Activated CD4-positive, alpha-beta memory T cell treated with anti-CD3 and anti-CD28 coated beads, Interleukin-2, amount 10 ng/mL, durations not matched to agents 7 days and 5 days (primary cell): ENCODE data around the gene SPTLC1. TPM values are rescaled to one million over a fixed set of nuclear protein-coding genes. Genes with fewer than 3 reads are reported as not detected.
"Not testable (repeated sequence)": the region's sequence is repeated elsewhere in the genome, so short reads cannot be mapped to it uniquely, and the experiment has no call there.

ENCODE experiments used
- CTCF ChIA-PET: fragments of 350-600 bp; sonication (Branson Sonifier 250); formaldehyde crosslinking; loops from one replicate; lab custom pipeline; 2021; ENCODE audit warnings: antibody characterized with exemption, inconsistent platforms; lab: Charles Lee
- POLR2A ChIA-PET: fragments of 350-600 bp; sonication (Branson Sonifier 250); formaldehyde crosslinking; loops from one replicate; lab custom pipeline; 2021; ENCODE audit warnings: antibody characterized with exemption; lab: Charles Lee
- DNase-seq: peaks from one replicate; pipeline ENCODE4 v3.0.0-alpha.2; 2020
- H3K27ac Mint-ChIP-seq: one replicate; pipeline ENCODE4 v1.8.0; 2021; ENCODE audit warnings: mild to moderate bottlenecking, mixed read lengths
- H3K27me3 Mint-ChIP-seq: one replicate; pipeline ENCODE4 v1.8.0; 2021; ENCODE audit warnings: mixed read lengths
- H3K36me3 Mint-ChIP-seq: one replicate; pipeline ENCODE4 v1.8.0; 2021; ENCODE audit warnings: low read depth, mixed read lengths
- H3K4me1 Mint-ChIP-seq: one replicate; pipeline ENCODE4 v1.8.0; 2021; ENCODE audit warnings: mixed read lengths
- H3K4me3 Mint-ChIP-seq: one replicate; pipeline ENCODE4 v1.8.0; 2021; ENCODE audit warnings: mild to moderate bottlenecking, mixed read lengths
- H3K9me3 Mint-ChIP-seq: one replicate; pipeline ENCODE4 v1.8.0; 2021; ENCODE audit warnings: mixed read lengths
- total RNA-seq, 2 experiments: library from RNA; stranded (reverse); gene quantifications; one replicate each; pipeline ENCODE4 v1.2.3, GENCODE V29; 2021

SPTLC1 gene
- total RNA-seq, 2 experiments from 2014 or later, result 55.1 to 60.9 TPM

DNA sequence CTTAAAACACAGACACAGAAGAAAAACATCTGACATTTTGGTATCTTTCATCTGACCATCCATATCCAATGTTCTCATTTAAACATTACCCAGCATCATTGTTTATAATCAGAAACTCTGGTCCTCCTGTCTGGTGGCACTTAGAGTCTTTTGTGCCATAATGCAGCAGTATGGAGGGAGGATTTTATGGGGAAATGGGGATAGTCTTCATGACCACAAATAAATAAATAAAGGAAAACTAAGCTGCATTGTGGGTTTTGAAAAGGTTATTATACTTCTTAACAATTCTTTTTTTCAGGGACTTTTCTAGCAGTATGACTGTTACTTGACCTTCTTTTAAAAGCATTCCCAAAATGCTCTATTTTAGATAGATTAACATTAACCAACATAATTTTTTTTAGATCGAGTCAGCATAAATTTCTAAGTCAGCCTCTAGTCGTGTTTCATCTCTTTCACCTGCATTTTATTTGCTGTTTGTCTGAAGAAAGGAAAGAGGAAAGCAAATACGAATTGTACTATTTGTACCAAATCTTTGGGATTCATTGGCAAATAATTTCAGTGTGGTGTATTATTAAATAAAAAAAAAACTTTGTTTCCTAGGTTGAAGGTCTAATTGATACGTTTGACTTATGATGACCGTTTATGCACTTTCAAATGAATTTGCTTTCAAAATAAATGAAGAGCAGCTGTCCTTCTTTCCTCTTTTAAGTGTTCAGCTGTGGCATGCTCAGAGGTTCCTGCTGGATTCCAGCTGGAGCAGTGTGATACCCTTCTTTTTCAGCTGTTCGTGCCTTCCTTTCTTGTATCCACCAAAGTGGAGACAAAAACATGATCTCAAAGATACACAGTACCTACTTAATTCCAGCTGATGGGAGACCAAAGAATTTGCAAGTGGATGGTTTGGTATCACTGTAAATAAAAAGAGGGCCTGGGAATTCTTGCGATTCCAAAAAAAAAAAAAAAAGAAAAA, 35.6 kb upstream of the SPTLC1 start:
- peaks cover 24% of the 10 kb centered on the region for H3K4me1 Mint-ChIP-seq
- CTCF ChIA-PET, POLR2A ChIA-PET, DNase-seq, H3K27me3 Mint-ChIP-seq, H3K4me3 Mint-ChIP-seq, H3K9me3 Mint-ChIP-seq, H3K36me3 Mint-ChIP-seq, H3K27ac Mint-ChIP-seq: not testable (repeated sequence)

DNA sequence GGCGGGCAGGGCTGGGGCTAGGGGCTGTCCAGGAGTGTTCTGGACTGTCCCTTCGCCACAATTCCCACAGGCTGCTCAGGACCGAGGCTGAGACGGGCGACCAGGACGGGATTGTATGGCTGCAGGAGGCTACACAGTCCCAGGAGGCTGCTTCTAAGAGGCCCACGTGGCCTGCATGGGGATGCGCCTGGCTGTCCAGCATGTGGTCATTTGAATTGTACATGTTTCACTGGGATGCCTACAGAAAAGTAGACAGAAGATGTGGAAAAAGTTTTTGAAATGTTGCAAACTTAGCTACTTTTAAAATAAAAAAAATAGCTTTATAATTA, 32.6 kb upstream of the SPTLC1 start:
- ChIA-PET CTCF (interaction anchor here (3.7 kb wide), 1 partner anchor 8 kb away, joined by 35 read pairs; no protein-coding TSS in a partner anchor), POLR2A (no interaction called here)
- Mint-ChIP-seq H3K4me3 (no peak overlapping the region), H3K27me3 (peaks cover 17% of the 10 kb centered on the region), H3K27ac (no peak overlapping the region), H3K36me3 (no peaks in the 10 kb centered on the region), H3K9me3 (no peaks in the 10 kb centered on the region), H3K4me1 (peaks cover 25% of the 10 kb centered on the region)
- no peak for DNase-seq

DNA sequence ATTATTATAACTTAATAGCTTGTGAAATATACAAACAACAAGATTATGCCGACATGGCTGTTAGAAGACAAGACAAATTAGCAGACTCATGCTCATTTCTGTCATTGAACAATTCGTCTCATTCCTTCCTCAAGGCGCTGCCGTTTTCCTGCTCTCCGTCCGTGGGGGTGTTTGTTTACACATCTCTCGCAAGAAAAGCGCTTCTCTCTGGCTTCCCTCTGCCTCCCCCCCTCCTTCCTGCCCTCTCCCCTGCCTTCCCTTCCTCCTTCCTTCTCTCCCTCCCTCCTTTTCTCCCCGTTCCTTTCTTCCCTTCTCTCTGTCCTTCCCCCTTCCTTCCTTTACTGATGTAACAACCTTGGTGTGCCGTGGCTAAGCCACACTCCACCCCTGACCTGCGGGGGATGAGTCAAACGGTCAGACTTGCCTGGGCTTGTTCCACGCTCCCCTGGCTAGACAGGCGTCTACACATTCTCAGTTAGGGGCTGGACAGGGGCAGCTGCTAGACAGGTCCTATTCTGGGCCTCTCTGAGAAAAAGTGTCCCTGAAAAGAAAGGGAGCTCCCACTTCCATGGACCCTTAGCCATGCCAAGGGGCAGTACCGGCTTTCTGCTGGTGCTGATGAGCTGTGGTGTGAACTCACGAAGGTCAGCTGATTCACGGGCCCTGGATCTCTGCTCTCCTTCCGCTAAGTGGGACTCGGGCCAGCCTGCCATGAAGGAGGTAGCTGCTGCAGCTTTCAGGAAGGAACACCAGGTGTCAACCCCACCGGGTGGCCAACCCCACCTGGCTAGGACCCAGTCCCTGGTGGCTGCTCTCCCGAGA, 32.0 kb upstream of the SPTLC1 start:
- Mint-ChIP-seq H3K4me1 (peaks cover 23% of the 10 kb centered on the region), H3K4me3 (peak overlapping the region; percentile 39), H3K36me3 (no peaks in the 10 kb centered on the region), H3K9me3 (no peaks in the 10 kb centered on the region), H3K27ac (peak overlapping the region; percentile 61), H3K27me3 (peaks cover 23% of the 10 kb centered on the region)
- POLR2A ChIA-PET, result no interaction called here
- peak; percentile 37 for DNase-seq
- CTCF ChIA-PET, result interaction anchor here (3.7 kb wide), 1 partner anchor 8 kb away, joined by 35 read pairs; no protein-coding TSS in a partner anchor

DNA sequence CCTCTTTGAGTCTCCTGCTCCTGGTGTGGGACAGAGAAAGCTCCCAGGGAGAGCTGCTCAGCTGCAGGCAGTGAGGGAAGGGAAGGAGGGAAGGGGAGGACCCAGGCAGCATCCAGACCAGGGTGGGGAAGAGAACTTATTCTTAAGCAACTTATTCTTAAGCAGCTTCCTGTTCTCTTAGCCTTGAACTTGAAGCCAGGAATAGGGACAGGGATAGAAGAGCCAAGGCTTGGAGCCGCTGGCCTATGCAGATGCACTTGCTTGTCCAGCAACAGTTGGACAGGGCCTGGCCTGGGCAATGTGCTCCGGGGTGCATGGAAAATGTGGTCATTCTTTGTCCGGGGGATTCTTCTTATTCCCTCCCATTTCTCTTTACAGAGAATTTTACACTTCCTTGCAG, 31.4 kb upstream of the SPTLC1 start:
- ChIA-PET CTCF (interaction anchor here (0.7 to 3.7 kb wide), 2 partner anchors 7 to 1703 kb away, joined by 4 to 35 read pairs; no protein-coding TSS in a partner anchor), POLR2A (no interaction called here)
- no peak for DNase-seq
- Mint-ChIP-seq H3K4me1 (peaks cover 21% of the 10 kb centered on the region), H3K4me3 (no peak overlapping the region), H3K27me3 (peaks cover 29% of the 10 kb centered on the region), H3K27ac (no peak overlapping the region), H3K36me3 (no peaks in the 10 kb centered on the region), H3K9me3 (no peaks in the 10 kb centered on the region)

DNA sequence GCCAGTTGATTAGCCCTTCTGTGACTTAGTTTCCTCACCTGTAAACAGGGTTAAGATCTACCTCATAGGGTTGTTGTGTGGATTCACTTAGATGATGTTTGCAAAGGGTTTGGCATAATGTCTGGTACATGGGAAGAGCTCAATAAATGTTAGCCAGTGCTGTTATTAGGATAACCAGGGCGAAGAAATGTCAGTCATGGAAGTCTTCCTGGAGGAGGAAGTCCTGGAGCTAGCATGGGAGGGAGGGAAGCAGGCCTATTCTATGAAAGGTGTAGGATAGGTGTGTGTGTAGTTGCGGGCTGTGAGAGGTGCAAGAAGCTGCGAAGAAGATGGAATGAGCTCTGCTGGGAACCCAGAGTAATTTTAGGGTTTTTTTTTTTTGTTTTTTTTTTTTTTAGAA, 30.6 kb upstream of the SPTLC1 start:
- Mint-ChIP-seq H3K27me3 (peaks cover 35% of the 10 kb centered on the region), H3K4me1 (peaks cover 26% of the 10 kb centered on the region)
- H3K27ac Mint-ChIP-seq, DNase-seq, POLR2A ChIA-PET, H3K36me3 Mint-ChIP-seq, CTCF ChIA-PET, H3K4me3 Mint-ChIP-seq, H3K9me3 Mint-ChIP-seq: not testable (repeated sequence)

DNA sequence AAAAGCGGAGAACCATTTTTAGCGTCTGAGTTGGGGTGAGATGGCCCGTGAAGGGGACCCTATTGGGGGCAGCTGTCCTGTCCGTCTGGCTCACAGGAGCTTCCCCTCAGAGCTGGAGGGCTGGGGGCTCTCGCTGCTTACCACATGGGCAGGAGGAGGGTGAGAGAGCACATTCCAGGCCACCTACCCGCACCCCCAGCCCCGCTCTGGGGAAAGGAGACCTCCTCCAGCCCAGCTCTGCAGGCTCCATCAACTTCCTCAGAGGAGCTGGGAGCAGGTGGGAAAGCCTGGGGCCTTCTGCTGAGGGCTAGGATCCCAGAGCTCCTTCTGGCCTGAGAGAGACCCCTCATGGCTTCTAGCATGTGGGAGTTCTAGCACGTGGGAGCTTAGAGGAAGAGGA, 27.1 kb upstream of the SPTLC1 start:
- Mint-ChIP-seq H3K4me1 (peaks cover 23% of the 10 kb centered on the region), H3K4me3 (no peak overlapping the region), H3K27me3 (peaks cover 36% of the 10 kb centered on the region), H3K9me3 (no peaks in the 10 kb centered on the region), H3K27ac (no peak overlapping the region), H3K36me3 (no peaks in the 10 kb centered on the region)
- CTCF ChIA-PET, result no interaction called here
- POLR2A ChIA-PET, result no interaction called here
- DNase-seq, result no peak

DNA sequence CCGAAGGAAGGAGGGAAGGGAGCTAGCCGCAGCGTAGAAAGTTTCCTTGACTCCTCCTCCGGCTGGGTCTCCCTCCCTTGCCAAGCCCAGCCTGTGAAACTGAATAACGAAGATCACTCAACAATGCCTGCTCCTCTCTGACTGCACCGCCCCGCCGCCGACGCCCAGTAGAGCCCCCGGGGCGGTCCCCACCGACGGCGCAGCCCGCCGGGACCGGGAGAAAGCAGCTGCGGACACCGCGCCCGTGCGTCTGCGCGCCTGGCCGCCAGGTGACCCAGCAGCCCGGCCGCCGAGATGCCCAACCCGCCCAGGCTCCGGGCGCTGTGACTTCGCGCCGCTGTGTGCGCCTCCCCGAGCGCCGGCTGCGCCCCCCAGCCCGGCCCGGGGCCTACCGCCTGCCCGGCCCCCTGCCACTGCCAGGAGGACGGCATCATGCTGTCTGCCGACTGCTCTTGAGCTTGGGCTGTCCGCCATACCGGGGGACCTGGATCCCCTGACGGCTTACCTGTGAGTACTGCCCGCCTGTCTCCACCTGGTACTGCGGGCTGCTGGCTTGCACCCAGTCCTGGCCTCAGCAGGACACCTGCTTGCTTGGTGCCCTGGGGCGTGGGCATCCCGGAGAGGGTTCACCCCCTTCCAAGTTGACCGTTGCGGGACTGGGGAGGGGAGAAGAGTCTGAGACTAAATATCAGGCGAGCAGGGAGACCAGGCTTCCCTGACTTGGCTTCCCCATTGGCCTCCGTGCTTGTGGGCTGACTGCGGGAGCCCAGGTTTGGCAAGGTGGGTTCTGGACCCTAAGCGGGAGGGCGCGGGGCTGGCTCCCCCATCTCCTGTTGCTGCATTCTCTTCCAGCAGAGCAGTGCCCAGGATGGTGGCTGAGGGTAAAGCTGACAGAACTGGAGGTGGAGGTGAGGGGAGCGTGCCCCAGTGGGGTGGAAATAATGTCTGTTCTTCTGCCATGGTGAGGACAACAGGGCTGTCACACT, 26.2 kb upstream of the SPTLC1 start:
- Mint-ChIP-seq H3K4me1 (peaks cover 14% of the 10 kb centered on the region), H3K9me3 (no peaks in the 10 kb centered on the region), H3K4me3 (peak overlapping the region; percentile 14), H3K27ac (no peak overlapping the region), H3K27me3 (peaks cover 36% of the 10 kb centered on the region), H3K36me3 (no peaks in the 10 kb centered on the region)
- POLR2A ChIA-PET, result interaction anchor here (0.9 to 1.0 kb wide), 2 partner anchors 184 to 493 kb away, joined by 3 read pairs; partner anchors contain the start of gene NOL8
- CTCF ChIA-PET, result interaction anchor here (0.6 to 4.1 kb wide), 31 partner anchors 7 to 649 kb away, joined by 3 to 35 read pairs (median 7); partner anchors contain the start of genes CENPP and NOL8
- DNase-seq, result no peak

DNA sequence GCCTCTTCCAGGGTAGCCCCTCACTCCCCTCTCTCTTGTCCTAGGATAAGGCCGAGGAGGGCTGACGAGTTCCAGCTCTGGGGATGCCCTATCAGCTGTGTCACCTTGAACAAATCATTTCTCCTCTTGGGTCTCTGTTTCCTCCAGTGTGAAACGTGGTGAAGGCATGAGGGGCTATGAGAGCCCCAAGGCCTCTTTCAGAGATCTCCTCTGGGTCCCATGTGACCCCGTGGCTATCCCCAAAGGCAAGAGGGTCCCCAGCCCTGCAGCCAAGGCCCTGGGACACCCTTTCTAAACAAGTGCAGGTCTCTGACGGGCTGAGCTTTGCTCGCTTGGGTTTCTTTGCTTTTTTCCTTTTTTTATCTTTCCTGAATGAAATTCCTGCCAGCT, 25.5 kb upstream of the SPTLC1 start:
- H3K27me3 Mint-ChIP-seq, result peaks cover 35% of the 10 kb centered on the region
- H3K4me3 Mint-ChIP-seq, result peak overlapping the region; percentile 14
- ChIA-PET POLR2A (interaction anchor here (0.9 to 1.6 kb wide), 3 partner anchors 136 to 494 kb away, joined by 3 read pairs; partner anchors contain the start of gene NOL8), CTCF (interaction anchor here (0.6 to 4.1 kb wide), 52 partner anchors 8 to 653 kb away, joined by 3 to 35 read pairs (median 5); partner anchors contain the start of genes CENPP, IPPK and NOL8)
- H3K36me3 Mint-ChIP-seq, result no peaks in the 10 kb centered on the region
- peaks cover 10% of the 10 kb centered on the region for H3K4me1 Mint-ChIP-seq
- H3K27ac Mint-ChIP-seq, result no peak overlapping the region
- DNase-seq, result no peak
- no peaks in the 10 kb centered on the region for H3K9me3 Mint-ChIP-seq

DNA sequence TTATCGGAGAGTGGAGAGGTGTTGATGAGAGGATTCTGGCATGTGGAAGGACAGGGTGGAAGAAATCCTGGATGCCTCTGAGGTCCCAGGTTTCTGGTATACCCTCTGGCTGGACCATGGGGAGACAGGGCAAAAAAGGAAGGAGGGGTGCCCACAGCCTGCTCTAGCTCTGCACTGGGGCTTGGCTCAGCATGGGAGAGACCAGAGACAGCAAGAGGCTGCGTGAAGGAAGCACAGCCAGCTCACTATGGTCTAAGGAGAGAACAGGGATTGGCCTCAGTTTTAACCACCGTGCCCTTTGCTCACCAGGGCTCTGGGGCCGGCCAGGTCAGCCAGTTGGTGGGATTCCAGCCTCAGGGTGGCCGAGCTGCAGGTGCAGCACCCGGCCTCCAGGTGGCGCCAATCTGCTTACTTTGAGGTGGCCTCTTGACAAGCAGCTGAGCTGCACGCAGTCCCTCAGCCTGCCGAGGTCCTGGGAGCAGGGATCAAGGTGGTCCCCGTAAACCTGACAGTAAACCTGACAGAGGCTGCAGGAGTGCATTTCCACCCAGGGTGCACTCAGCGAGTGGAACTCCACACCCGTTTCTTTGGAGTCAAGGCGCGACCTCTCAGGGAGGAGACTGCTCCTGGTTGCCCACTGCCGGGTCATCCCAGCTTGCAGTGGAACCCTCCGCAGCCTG, 25.0 kb upstream of the SPTLC1 start:
- Mint-ChIP-seq H3K36me3 (no peaks in the 10 kb centered on the region), H3K4me3 (no peak overlapping the region), H3K27me3 (peaks cover 33% of the 10 kb centered on the region), H3K27ac (no peak overlapping the region), H3K9me3 (no peaks in the 10 kb centered on the region), H3K4me1 (peaks cover 9% of the 10 kb centered on the region)
- CTCF ChIA-PET, result interaction anchor here (0.6 to 4.1 kb wide), 57 partner anchors 8 to 654 kb away, joined by 3 to 35 read pairs (median 5); partner anchors contain the start of genes CENPP, IPPK and NOL8
- POLR2A ChIA-PET, result interaction anchor here (0.9 to 1.6 kb wide), 3 partner anchors 137 to 494 kb away, joined by 3 read pairs; partner anchors contain the start of gene NOL8
- DNase-seq, result peak; percentile 73

DNA sequence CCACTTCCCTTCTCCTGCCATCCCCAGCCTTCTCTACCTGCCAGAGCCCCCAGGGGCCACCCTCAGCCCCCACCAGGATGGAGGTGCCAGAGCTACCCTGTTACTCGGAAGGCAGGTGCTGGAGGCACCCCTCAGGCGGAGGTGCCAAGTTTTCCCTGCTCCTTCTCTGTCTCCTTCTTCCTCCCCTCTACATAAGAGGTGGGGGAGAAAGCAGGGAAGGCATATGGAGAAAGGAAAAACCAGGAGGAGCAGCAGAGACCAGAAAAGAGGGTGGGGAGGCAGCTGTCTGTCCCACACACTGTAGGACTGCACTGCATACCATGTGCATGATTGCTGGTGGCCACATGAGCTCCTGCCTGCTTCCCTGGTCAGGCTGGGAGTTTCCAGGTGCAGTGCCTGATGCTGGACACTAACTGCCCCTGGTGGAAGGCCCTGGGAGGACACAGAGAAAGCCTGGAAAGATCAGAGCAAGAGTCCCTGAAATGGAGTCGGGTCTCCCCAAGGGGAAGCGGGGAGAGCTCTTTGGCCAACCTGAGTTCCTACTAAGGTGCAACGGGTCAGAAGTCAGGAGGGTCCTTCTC, 23.8 kb upstream of the SPTLC1 start:
- H3K9me3 Mint-ChIP-seq, H3K27ac Mint-ChIP-seq, DNase-seq, H3K4me3 Mint-ChIP-seq, H3K36me3 Mint-ChIP-seq: not testable (repeated sequence)
- Mint-ChIP-seq H3K27me3 (peaks cover 33% of the 10 kb centered on the region), H3K4me1 (peaks cover 13% of the 10 kb centered on the region)
- ChIA-PET POLR2A (interaction anchor here (0.6 to 1.6 kb wide), 2 partner anchors 112 to 138 kb away, joined by 3 read pairs; no protein-coding TSS in a partner anchor), CTCF (interaction anchor here (0.6 to 4.1 kb wide), 36 partner anchors 9 to 651 kb away, joined by 3 to 35 read pairs (median 5); partner anchors contain the start of genes CENPP, IPPK, NOL8 and SPTLC1)
